Left lung (tissue), 10 donors: Measurements from ENCODE around the gene DHRS3. TPM values are rescaled to one million over a fixed set of nuclear protein-coding genes. Genes with fewer than 3 reads are reported as not detected.

Source experiments
- ATAC-seq: fragments of 200-7000 bp; cut with Tn5 transposase; one replicate; pipeline ENCODE4 v1.9.1; 2020; ENCODE audit warnings: moderate library complexity
- DNase-seq, 4 donors: peaks; one replicate each; pipeline ENCODE4 v3.0.0-alpha.2; 2013 to 2020
- H3K27ac ChIP-seq, 2 donors: fragments of 200-600 bp; sonication (generic) in 1 of 2; one replicate each; pipeline versions ENCODE4 v1.5.0 to v1.8.0; 2020 to 2021
- H3K27me3 ChIP-seq, 2 donors: fragments of 200-600 bp; sonication (generic) in 1 of 2; one replicate each; pipeline versions ENCODE4 v1.5.0 to v1.8.0; 2020 to 2021
- H3K36me3 ChIP-seq, 2 donors: fragments of 200-600 bp; sonication (generic) in 1 of 2; one replicate each; pipeline versions ENCODE4 v1.5.0 to v1.8.0; 2020 to 2021
- H3K4me1 ChIP-seq, 2 donors: fragments of 200-600 bp; one replicate each; pipeline ENCODE4 v1.8.0; 2021
- H3K4me3 ChIP-seq, 2 donors: fragments of 200-600 bp; sonication (generic) in 1 of 2; one replicate each; pipeline versions ENCODE4 v1.5.0 to v1.8.0; 2020 to 2021; ENCODE audit warnings: mild to moderate bottlenecking in 1 of 2
- H3K9me3 ChIP-seq, 2 donors: fragments of 200-600 bp; sonication (generic) in 1 of 2; one replicate each; pipeline versions ENCODE4 v1.5.0 to v1.8.0; 2020 to 2021
- intact Hi-C, 2 donors: fragments of 100-400 bp; cut with DNase I; formaldehyde crosslinking; loops; one replicate each; pipeline versions ENCODE4 v1.11.2 to v1.14.2; 2022
- polyA plus RNA-seq, 6 donors: library from polyadenylated mRNA; unstranded; fragments of 120-200 nt; gene quantifications; one replicate each; pipeline ENCODE4 v1.2.1, GENCODE V29; 2013; ENCODE audit not compliant: insufficient read length in 6 of 6
- total RNA-seq, 2 donors: library from RNA; stranded (reverse); fragmentation: NEBNext Ultra II Directional; extraction: Animal tissue kit (Norgen Biotek cat#: 25700); gene quantifications; one replicate each; pipeline ENCODE4 v1.2.1, GENCODE V29; 2021
- TF ChIP-seq, protein P1 (sequence below), 2 donors: fragments of 200-600 bp; sonication (generic) in 1 of 2; IDR thresholded peaks; one replicate each; pipeline versions ENCODE4 v1.5.0 to v1.8.0; 2021; ENCODE audit warnings: antibody characterized with exemption in 2 of 2
- donor health status: DM: no; HTN: yes; CAD: no.
- donor health status: DM: no; HTN: no; CAD: no.

DHRS3 gene
- total and polyA plus RNA-seq, 8 donors, result 37.3 to 120 (median 43.7) TPM

DNA sequence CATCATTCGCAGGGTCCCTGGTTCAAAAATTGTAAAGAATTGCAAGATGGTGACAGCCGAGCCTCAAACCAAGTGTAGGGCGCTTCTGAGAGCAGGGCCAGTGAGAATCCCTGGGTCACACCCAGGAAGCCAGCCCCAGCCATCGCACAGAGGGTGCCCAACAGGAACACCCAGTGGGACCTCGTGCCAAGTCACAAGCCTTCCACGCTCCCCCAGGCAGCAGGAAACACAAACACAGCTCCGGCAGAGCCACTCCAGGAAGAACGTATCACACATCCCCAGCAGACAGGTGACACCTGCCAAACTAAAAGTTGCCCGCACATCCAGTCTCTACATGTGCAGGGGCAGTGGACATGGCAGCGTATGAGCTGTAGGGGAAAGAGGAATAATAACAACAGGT lies 20.2 kb downstream of the DHRS3 start:
- intact Hi-C loops, result no loop called here
- Histone ChIP-seq H3K9me3 (no peaks in the 10 kb centered on the region), H3K36me3 (no peaks in the 10 kb centered on the region), H3K27me3 (peaks cover 0 to 19% of the 10 kb centered on the region in 2 donors), H3K27ac (peak overlapping the region in 1 of 2 donors; percentile 86), H3K4me3 (no peak overlapping the region), H3K4me1 (peaks cover 33 to 75% of the 10 kb centered on the region in 2 donors)
- ATAC-seq, result no peak
- DNase-seq, result peak in 1 of 4 donors; percentile 78
- TF ChIP-seq, protein P1, sequence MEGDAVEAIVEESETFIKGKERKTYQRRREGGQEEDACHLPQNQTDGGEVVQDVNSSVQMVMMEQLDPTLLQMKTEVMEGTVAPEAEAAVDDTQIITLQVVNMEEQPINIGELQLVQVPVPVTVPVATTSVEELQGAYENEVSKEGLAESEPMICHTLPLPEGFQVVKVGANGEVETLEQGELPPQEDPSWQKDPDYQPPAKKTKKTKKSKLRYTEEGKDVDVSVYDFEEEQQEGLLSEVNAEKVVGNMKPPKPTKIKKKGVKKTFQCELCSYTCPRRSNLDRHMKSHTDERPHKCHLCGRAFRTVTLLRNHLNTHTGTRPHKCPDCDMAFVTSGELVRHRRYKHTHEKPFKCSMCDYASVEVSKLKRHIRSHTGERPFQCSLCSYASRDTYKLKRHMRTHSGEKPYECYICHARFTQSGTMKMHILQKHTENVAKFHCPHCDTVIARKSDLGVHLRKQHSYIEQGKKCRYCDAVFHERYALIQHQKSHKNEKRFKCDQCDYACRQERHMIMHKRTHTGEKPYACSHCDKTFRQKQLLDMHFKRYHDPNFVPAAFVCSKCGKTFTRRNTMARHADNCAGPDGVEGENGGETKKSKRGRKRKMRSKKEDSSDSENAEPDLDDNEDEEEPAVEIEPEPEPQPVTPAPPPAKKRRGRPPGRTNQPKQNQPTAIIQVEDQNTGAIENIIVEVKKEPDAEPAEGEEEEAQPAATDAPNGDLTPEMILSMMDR (IDR thresholded peaks at IDR 0.05), result no peak

DNA sequence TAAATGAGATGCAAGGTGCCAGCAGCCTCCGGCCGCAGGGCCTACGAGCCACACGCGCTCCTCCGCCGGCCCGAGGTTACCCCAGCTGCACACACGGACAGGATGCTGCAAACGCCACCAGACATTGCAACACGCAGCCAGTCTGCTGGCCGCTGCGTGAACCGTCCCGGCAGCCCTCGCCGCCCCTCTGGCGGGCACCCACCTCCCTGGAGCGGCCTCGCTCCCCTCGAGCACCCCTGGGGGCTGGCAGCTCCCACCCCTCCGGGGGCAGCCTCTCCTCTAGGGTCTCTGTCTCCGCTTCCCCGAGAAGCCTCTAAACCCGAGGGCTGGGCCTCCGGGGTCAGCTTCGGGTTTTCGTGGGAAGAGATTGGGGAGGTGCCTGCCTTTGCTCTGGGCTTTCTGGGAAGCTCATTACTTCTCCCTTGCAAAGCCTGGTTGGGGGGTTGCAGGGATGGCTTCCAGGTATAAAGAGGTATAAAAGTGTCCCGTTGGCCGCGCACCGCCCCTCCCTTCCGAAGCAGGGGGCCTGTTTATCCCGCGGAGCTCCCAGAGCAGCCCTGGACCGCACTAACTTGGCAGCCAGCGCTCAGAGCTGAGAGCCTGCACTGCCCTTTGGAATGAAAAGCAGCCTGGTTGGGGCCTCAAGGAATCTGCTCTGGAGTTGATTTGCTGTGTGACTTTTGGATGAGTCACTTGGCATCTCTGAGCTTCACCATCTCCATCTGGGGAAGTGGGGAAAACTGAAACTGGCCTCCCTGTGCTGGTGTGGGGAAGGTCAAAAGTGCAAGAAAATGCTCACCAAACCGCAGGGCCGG lies 21.8 kb downstream of the DHRS3 start:
- DNase-seq, result peak; percentile 81 to 93 (median 91)
- peak overlapping the region; percentile 78 to 86 for H3K27ac ChIP-seq
- intact Hi-C loops, result no loop called here
- H3K27me3 ChIP-seq, result peaks cover 0 to 19% of the 10 kb centered on the region in 2 donors
- H3K36me3 ChIP-seq, result no peaks in the 10 kb centered on the region
- TF ChIP-seq, protein P1 (IDR thresholded peaks at IDR 0.05), result no peak
- H3K9me3 ChIP-seq, result no peaks in the 10 kb centered on the region
- H3K4me1 ChIP-seq, result peaks cover 33 to 60% of the 10 kb centered on the region in 2 donors
- peak overlapping the region in 1 of 2 donors; percentile 22 for H3K4me3 ChIP-seq
- peak; percentile 88 for ATAC-seq

DNA sequence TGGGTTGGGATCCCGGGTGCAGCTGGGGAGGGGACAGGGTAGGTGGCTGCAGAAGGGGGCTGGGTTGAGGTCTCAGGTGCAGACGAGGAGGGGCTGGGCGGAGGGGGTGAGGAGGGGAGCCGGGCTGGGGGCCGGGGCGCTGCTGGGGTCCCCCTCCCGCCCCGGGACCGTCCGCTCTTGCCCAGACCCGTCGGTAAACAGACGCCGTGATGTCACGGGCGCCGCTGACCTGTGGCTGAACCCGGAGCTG lies 22.3 kb downstream of the DHRS3 start:
- TF ChIP-seq, protein P1 (IDR thresholded peaks at IDR 0.05), result no peak
- ATAC-seq (no peak), DNase-seq (no peak)
- H3K36me3 ChIP-seq, result no peaks in the 10 kb centered on the region
- H3K27me3 ChIP-seq, result peaks cover 0 to 19% of the 10 kb centered on the region in 2 donors
- H3K27ac ChIP-seq, result peak overlapping the region; percentile 78 to 86
- peak overlapping the region in 1 of 2 donors; percentile 22 for H3K4me3 ChIP-seq
- H3K9me3 ChIP-seq, result no peaks in the 10 kb centered on the region
- intact Hi-C loops, result no loop called here
- H3K4me1 ChIP-seq, result peaks cover 33 to 59% of the 10 kb centered on the region in 2 donors

DNA sequence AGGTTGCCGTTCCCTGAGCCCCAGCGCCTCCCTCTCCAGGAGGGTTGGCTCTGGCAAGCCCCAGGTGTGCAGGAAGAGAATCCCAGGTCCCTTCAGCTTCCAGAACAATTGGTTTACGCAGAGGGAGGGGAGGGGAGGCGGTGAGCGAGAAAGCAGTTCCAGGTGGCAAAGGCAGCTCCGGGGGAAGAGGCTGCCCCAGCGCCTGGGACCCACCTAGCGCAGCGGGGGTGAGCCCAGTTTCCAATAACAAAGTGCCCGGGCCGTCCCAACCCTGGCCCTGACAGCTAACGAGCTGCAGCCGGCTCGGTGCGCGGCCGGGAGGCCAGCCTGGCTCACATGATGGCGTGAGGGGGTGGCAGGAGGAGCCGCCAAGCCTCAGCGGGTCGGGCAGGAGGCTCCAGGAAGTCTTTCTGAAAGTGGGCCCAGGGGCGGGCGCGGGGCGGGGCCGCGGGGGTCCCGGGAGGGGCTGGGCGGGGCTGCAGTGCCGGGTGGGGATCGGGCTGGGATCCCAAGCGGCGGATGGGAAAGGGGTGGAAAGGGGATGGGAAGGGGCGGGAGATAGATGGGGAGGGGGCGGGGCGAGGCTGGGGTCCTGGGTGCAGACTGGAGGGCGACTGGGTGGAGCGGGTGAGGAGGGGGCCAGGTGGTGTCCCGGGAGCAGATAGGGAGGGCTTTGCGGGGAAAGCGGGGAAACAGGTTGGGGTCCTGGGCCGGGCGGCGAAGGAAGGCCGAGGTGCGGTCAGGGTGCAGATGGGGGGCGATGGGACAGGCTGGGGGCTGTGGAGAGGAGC lies 22.8 kb downstream of the DHRS3 start:
- peaks cover 28 to 58% of the 10 kb centered on the region in 2 donors for H3K4me1 ChIP-seq
- peak overlapping the region; percentile 78 to 86 for H3K27ac ChIP-seq
- H3K27me3 ChIP-seq, result peaks cover 0 to 19% of the 10 kb centered on the region in 2 donors
- DNase-seq, result peak; percentile 42 to 87 (median 78)
- ATAC-seq, result peak; percentile 56
- intact Hi-C loops, result no loop called here
- H3K36me3 ChIP-seq, result no peaks in the 10 kb centered on the region
- H3K9me3 ChIP-seq, result no peaks in the 10 kb centered on the region
- TF ChIP-seq, protein P1 (IDR thresholded peaks at IDR 0.05), result no peak
- H3K4me3 ChIP-seq, result peak overlapping the region in 1 of 2 donors; percentile 22

DNA sequence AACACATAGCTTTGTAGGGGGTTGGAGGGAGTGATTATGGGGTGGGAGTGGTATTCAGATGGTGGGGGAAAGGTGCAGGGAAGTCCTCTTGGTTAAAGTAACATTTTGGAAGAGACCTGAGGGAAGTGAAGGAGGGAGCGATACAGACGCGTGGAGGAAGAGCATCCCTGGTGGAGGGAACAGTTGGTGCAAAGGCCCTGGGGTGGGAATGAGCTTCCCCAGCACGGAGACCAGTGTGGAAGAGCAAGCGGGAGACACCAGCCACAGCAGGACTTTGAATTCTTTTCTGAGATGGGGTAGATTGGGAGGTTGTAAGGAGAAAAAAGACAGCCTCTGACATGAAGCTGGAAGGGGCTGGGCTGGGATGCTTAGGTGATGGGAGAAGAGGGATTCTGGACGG lies 23.5 kb downstream of the DHRS3 start:
- H3K27me3 ChIP-seq, result peaks cover 0 to 19% of the 10 kb centered on the region in 2 donors
- H3K4me3 ChIP-seq, result no peak overlapping the region
- H3K27ac ChIP-seq, result peak overlapping the region in 1 of 2 donors; percentile 65
- H3K9me3 ChIP-seq, result no peaks in the 10 kb centered on the region
- H3K36me3 ChIP-seq, result no peaks in the 10 kb centered on the region
- peaks cover 28 to 51% of the 10 kb centered on the region in 2 donors for H3K4me1 ChIP-seq
- TF ChIP-seq, protein P1 (IDR thresholded peaks at IDR 0.05), result no peak
- ATAC-seq (no peak), DNase-seq (no peak)
- intact Hi-C loops, result no loop called here
